Endodermal cell (in vitro differentiated cells): ENCODE measurements around the gene PRRC2A. TPM values are rescaled to one million over a fixed set of nuclear protein-coding genes. Genes with fewer than 3 reads are reported as not detected.

Experiments used
- DNase-seq: peaks from one replicate; pipeline ENCODE4 v3.0.0-alpha.2; 2017
- H3K27ac ChIP-seq: 2 replicates; pipeline ENCODE4 v1.5.1; 2013; ENCODE audit warnings: mild to moderate bottlenecking, low read depth, low read length, moderate library complexity
- H3K27me3 ChIP-seq: 2 replicates; pipeline ENCODE4 v1.6.1; 2013; ENCODE audit warnings: mild to moderate bottlenecking, low read length, moderate library complexity; ENCODE audit not compliant: insufficient read depth, control insufficient read depth, poor library complexity, severe bottlenecking
- H3K36me3 ChIP-seq: 2 replicates; pipeline ENCODE4 v1.7.0; 2013; ENCODE audit warnings: mild to moderate bottlenecking, low read length, moderate library complexity; ENCODE audit not compliant: control insufficient read depth, insufficient read depth
- H3K4me1 ChIP-seq: one replicate; pipeline ENCODE4 v1.7.0; 2013; ENCODE audit warnings: low read length; ENCODE audit not compliant: control insufficient read depth, insufficient read depth
- H3K4me3 ChIP-seq: 2 replicates; pipeline ENCODE4 v1.5.1; 2013; ENCODE audit warnings: mild to moderate bottlenecking, low read length, moderate library complexity
- H3K9ac ChIP-seq: 2 replicates; pipeline ENCODE4 v1.6.1; 2013; ENCODE audit warnings: mild to moderate bottlenecking, low read length, moderate library complexity; ENCODE audit not compliant: poor library complexity, severe bottlenecking; ENCODE audit errors: extremely low read depth
- H3K9me3 ChIP-seq: 2 replicates; pipeline ENCODE4 v1.6.1; 2013; ENCODE audit warnings: mild to moderate bottlenecking, low read length, moderate library complexity; ENCODE audit not compliant: control insufficient read depth
- H3K27ac Mint-ChIP-seq: 2 replicates; pipeline ENCODE4 v1.8.0; 2020; ENCODE audit warnings: mixed read lengths
- H3K27me3 Mint-ChIP-seq: 2 replicates; pipeline ENCODE4 v1.8.0; 2021; ENCODE audit warnings: mild to moderate bottlenecking, mixed read lengths; ENCODE audit not compliant: insufficient read depth
- H3K36me3 Mint-ChIP-seq: 2 replicates; pipeline ENCODE4 v1.8.0; 2020; ENCODE audit warnings: low read depth, mixed read lengths
- H3K4me1 Mint-ChIP-seq: 2 replicates; pipeline ENCODE4 v1.8.0; 2020; ENCODE audit warnings: mixed read lengths
- H3K4me3 Mint-ChIP-seq: 2 replicates; pipeline ENCODE4 v1.8.0; 2020; ENCODE audit warnings: mild to moderate bottlenecking, moderate library complexity, mixed read lengths
- H3K9me3 Mint-ChIP-seq: 2 replicates; pipeline ENCODE4 v1.8.0; 2020; ENCODE audit warnings: mild to moderate bottlenecking, mixed read lengths
- WGBS, 2 experiments: methylation state at CpG; one replicate each; pipeline versions ENCODE4 v1.1.5 to v1.1.7; 2013; ENCODE audit warnings: missing lambda C conversion rate in 2 of 2, mixed read lengths in 1 of 2; ENCODE audit not compliant: insufficient coverage in 1 of 2, insufficient read length in 1 of 2; 5-methylcytosine and 5-hydroxymethylcytosine counted together
- total RNA-seq, 2 donors: library from RNA; stranded (reverse); fragmentation: NEBNext Ultra II Directional in 1 of 2; extraction: Animal tissue kit (Norgen Biotek cat#: 25700) in 1 of 2; gene quantifications; 2 replicates in 1 of 2; 3 replicates in 1 of 2; pipeline ENCODE4 v1.2.1, GENCODE V29; 2021
- TF ChIP-seq, protein P1 (sequence below): fragments of 200-600 bp; sonication (generic); conservative IDR thresholded peaks from 2 replicates; pipeline ENCODE4 v1.5.0; 2021; ENCODE audit warnings: antibody characterized with exemption, mild to moderate bottlenecking

Gene PRRC2A
- total RNA-seq, 2 donors from 2014 or later: 329 to 330 TPM

GRCh38 chr6:31617010-31617409, 3.5 kb upstream of the PRRC2A start:
- peaks cover 1% of the 10 kb centered on the region for H3K36me3 ChIP-seq
- H3K27ac ChIP-seq: no peak overlapping the region
- Mint-ChIP-seq H3K4me3 (no peak overlapping the region), H3K4me1 (peaks cover 16% of the 10 kb centered on the region), H3K36me3 (peaks cover 6% of the 10 kb centered on the region), H3K27ac (no peak overlapping the region), H3K27me3 (no peaks in the 10 kb centered on the region), H3K9me3 (no peaks in the 10 kb centered on the region)
- no peaks in the 10 kb centered on the region for H3K4me1 ChIP-seq
- no peaks in the 10 kb centered on the region for H3K9me3 ChIP-seq
- H3K9ac ChIP-seq: no peak overlapping the region
- DNase-seq: no peak
- TF ChIP-seq, protein P1, sequence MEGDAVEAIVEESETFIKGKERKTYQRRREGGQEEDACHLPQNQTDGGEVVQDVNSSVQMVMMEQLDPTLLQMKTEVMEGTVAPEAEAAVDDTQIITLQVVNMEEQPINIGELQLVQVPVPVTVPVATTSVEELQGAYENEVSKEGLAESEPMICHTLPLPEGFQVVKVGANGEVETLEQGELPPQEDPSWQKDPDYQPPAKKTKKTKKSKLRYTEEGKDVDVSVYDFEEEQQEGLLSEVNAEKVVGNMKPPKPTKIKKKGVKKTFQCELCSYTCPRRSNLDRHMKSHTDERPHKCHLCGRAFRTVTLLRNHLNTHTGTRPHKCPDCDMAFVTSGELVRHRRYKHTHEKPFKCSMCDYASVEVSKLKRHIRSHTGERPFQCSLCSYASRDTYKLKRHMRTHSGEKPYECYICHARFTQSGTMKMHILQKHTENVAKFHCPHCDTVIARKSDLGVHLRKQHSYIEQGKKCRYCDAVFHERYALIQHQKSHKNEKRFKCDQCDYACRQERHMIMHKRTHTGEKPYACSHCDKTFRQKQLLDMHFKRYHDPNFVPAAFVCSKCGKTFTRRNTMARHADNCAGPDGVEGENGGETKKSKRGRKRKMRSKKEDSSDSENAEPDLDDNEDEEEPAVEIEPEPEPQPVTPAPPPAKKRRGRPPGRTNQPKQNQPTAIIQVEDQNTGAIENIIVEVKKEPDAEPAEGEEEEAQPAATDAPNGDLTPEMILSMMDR: no peak
- no peaks in the 10 kb centered on the region for H3K27me3 ChIP-seq
- no peak overlapping the region for H3K4me3 ChIP-seq
- WGBS, 2 experiments: 90% methylated on average over 2 of the region's 2 CpGs

DNA sequence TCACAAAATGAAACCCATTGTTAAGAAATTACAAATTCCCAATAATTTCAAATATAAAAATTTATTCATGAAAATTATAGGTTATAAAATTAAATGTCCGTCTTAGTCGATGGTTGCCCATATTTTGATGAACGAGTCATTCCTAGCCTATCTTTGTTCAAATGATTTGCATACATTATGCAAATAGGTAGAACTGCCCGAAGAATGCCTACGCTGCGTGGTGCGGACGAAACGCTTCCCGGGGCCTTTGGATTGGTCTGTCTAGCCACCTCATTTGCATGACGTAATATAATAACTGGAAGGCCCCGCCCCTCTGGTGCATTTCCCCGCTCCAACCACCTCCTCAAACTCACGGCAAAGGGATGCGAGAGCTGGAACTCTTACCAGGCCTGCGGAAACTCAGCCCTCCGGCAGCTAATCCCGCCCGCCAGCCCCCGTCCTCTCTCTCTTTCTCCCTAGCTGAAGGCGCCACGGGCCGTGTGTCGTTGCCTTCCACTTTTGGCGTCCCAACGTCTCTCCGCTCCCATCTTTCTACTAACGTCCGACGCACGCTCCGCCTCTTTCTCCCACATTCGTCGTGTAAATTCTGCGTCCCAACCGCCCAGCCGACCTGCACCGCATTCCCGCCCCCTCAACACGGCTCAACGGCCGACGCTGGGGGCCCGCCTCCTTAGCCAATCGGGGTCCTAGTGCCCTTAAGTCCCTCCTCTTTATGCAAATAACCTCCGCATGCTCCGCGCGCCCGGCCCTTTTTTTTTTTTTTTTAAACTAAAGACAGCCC, 520 bp upstream of the PRRC2A start:
- H3K27me3 ChIP-seq: no peaks in the 10 kb centered on the region
- Mint-ChIP-seq H3K27ac (peak overlapping the region; percentile 99), H3K9me3 (no peaks in the 10 kb centered on the region), H3K27me3 (no peaks in the 10 kb centered on the region), H3K4me3 (peak overlapping the region; percentile 89), H3K36me3 (peaks cover 35% of the 10 kb centered on the region), H3K4me1 (peaks cover 22% of the 10 kb centered on the region)
- H3K27ac ChIP-seq: peak overlapping the region; percentile 100
- no peaks in the 10 kb centered on the region for H3K4me1 ChIP-seq
- 1% methylated on average over 20 to 50 of the region's 50 CpGs for WGBS, 2 experiments
- H3K9ac ChIP-seq: peak overlapping the region; percentile 82
- peak overlapping the region; percentile 78 for H3K4me3 ChIP-seq
- peaks cover 31% of the 10 kb centered on the region for H3K36me3 ChIP-seq
- no peaks in the 10 kb centered on the region for H3K9me3 ChIP-seq
- TF ChIP-seq, protein P1: no peak
- peak; percentile 99 for DNase-seq

- peaks cover 13% of the 10 kb centered on the region for H3K4me1 Mint-ChIP-seq
- 5 to 6% methylated on average over 11 to 15 of the region's 15 CpGs for WGBS, 2 experiments
Observed at GRCh38 chr6:31621320-31621939, 915 bp downstream of the PRRC2A start.

More at GRCh38 chr6:31621320-31621939, 915 bp downstream of the PRRC2A start:
- peak overlapping the region; percentile 100 for H3K27ac ChIP-seq
- Mint-ChIP-seq H3K4me3 (peak overlapping the region; percentile 89), H3K27me3 (no peaks in the 10 kb centered on the region), H3K36me3 (peaks cover 49% of the 10 kb centered on the region), H3K9me3 (no peaks in the 10 kb centered on the region), H3K27ac (peak overlapping the region; percentile 93)
- no peaks in the 10 kb centered on the region for H3K4me1 ChIP-seq
- H3K36me3 ChIP-seq: peaks cover 45% of the 10 kb centered on the region
- TF ChIP-seq, protein P1: no peak
- peak overlapping the region; percentile 99 for H3K4me3 ChIP-seq
- H3K27me3 ChIP-seq: no peaks in the 10 kb centered on the region
- no peaks in the 10 kb centered on the region for H3K9me3 ChIP-seq
- DNase-seq: no peak
- H3K9ac ChIP-seq: peak overlapping the region; percentile 99
